Pancreas (tissue), 10 donors: ENCODE results near the gene SIT1. TPM values are rescaled to one million over a fixed set of nuclear protein-coding genes. Genes with fewer than 3 reads are reported as not detected.
A peak's percentile ranks its signal among the peaks of the same experiment; 100 is the strongest.

Source experiments
- ATAC-seq, 4 donors: fragments of 200-7000 bp; cut with Tn5 transposase; one replicate each; pipeline versions ENCODE4 v1.8.0 to v1.9.1; 2020; ENCODE audit warnings: mild to moderate bottlenecking in 4 of 4, moderate library complexity in 4 of 4
- DNase-seq, 6 donors: peaks; one replicate each; pipeline ENCODE4 v3.0.0-alpha.2; 2020
- FAIRE-seq: peaks from 2 replicates; lab custom pipeline; 2012; peaks lifted over from hg19 to GRCh38; lab: Jason Lieb, UNC
- H3K27ac ChIP-seq, 4 donors: fragments of 200-600 bp; sonication (generic); 1 replicate in 3 of 4; 2 replicates in 1 of 4; pipeline versions ENCODE4 v1.5.0 to v1.8.0; 2020
- H3K27me3 ChIP-seq, 4 donors: fragments of 200-600 bp; one replicate each; pipeline ENCODE4 v1.8.0; 2021
- H3K36me3 ChIP-seq, 3 donors: fragments of 200-600 bp; sonication (generic) in 1 of 3; one replicate each; pipeline versions ENCODE4 v1.5.0 to v1.8.0; 2020 to 2021
- H3K4me1 ChIP-seq, 3 donors: fragments of 200-600 bp; one replicate each; pipeline ENCODE4 v1.8.0; 2021
- H3K4me3 ChIP-seq, 4 donors: fragments of 200-600 bp; sonication (generic) in 2 of 4; one replicate each; pipeline versions ENCODE4 v1.5.0 to v1.8.0; 2020 to 2021
- H3K9me3 ChIP-seq, 4 donors: fragments of 200-600 bp; one replicate each; pipeline ENCODE4 v1.8.0; 2021
- CTCF ChIP-seq, 4 donors: fragments of 200-600 bp; sonication (generic) in 3 of 4; IDR thresholded peaks; one replicate each; pipeline versions ENCODE4 v1.5.0 to v1.8.0; 2021; ENCODE audit warnings: antibody characterized with exemption in 4 of 4
- WGBS, 2 donors: extraction: QIAGEN DNeasy Blood & Tissue Kit; methylation state at CpG; one replicate each; pipeline ENCODE4 v1.1.7; 2013; 5-methylcytosine and 5-hydroxymethylcytosine counted together
- intact Hi-C, 3 donors: fragments of 100-400 bp; cut with DNase I; formaldehyde crosslinking; loops; one replicate each; pipeline versions ENCODE4 v1.11.1 to v1.14.2; 2022
- polyA plus RNA-seq, 2 donors: library from polyadenylated mRNA; stranded (reverse); fragments of 200-250 nt; gene quantifications; one replicate each; pipeline ENCODE4 v1.2.3, GENCODE V29; 2013
- total RNA-seq, 6 donors: library from RNA; stranded (reverse); fragmentation: NEBNext Ultra II Directional in 4 of 6; extraction: Animal tissue kit (Norgen Biotek cat#: 25700) in 4 of 6; gene quantifications; one replicate each; pipeline versions ENCODE4 v1.2.1 to v1.2.4, GENCODE V29; 2021 to 2023
- donor health status: healthy with polysubstance abuse.
- donor health status: DM: no; HTN: no; CAD: no; lungs with moderate emphysema.
- donor health status: DM: no; HTN: no; CAD: no.
- donor health status: control.
- donor health status: control.
- donor health status: Bipolar disorder and iron deficiency.
- donor health status: DM: yes; HTN: yes; CAD: no.
- donor health status: DM: no; HTN: no; CAD: no.
- donor health status: DM: no; HTN: no; CAD: no.
- donor health status: DM: yes; HTN: yes; CAD: no.

SIT1 gene
- total and polyA plus RNA-seq, 8 donors = 0.25 to 0.59 (median 0.43) TPM; not detected in 2

GRCh38 chr9:35656831-35657545 is 6.3 kb upstream of the SIT1 start:
- Histone ChIP-seq H3K9me3 (no peaks in the 10 kb centered on the region), H3K27ac (peak overlapping the region; percentile 94 to 100 (median 100)), H3K36me3 (no peaks in the 10 kb centered on the region), H3K4me3 (peak overlapping the region in 2 of 4 donors; percentile 37 to 97), H3K4me1 (peaks cover 21 to 40% (median 29%) of the 10 kb centered on the region in 3 donors), H3K27me3 (no peaks in the 10 kb centered on the region)
- 23% methylated on average over 25 of the region's 25 CpGs for WGBS, 2 donors
- no peak for TF ChIP-seq CTCF (IDR thresholded peaks at IDR 0.05)
- intact Hi-C loops = no loop called here
- ATAC-seq = peak; percentile 2 to 25 (median 12)
- no peak for FAIRE-seq
- no peak for DNase-seq

- 83 to 85% methylated on average over 17 of the region's 17 CpGs for WGBS, 2 donors
- H3K4me3 ChIP-seq = no peak overlapping the region
- H3K36me3 ChIP-seq = no peaks in the 10 kb centered on the region
- ATAC-seq (no peak), DNase-seq (no peak), FAIRE-seq (no peak)
- intact Hi-C loops = no loop called here
- no peaks in the 10 kb centered on the region for H3K27me3 ChIP-seq
- H3K27ac ChIP-seq = no peak overlapping the region
- no peak for TF ChIP-seq CTCF (IDR thresholded peaks at IDR 0.05)
- peaks cover 20 to 41% (median 23%) of the 10 kb centered on the region in 3 donors for H3K4me1 ChIP-seq
- H3K9me3 ChIP-seq = no peaks in the 10 kb centered on the region
These were observed 5.6 kb upstream of the SIT1 start for GRCh38 chr9:35656348-35656747.

DNA sequence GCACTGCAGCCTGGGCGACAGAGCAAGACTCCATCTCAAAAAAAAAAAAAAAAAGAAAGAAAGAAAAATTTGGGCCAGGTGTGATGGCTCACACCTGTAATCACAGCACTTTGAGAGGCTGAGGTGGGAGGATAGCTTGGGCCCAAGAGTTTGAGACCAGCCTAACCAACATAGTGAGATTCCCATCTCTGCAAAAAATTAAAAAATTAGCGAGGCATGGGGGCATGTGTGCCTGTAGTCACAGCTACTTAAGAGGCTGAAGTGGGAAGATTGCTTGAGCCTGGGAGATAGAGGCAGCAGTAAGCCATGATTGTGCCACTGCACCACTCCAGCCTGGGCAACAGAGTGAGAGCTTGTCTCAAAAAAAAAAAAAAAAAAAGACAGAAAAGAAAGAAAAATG is 2.9 kb upstream of the SIT1 start:
- intact Hi-C loops = no loop called here
- no peak overlapping the region for H3K27ac ChIP-seq
- H3K9me3 ChIP-seq = no peaks in the 10 kb centered on the region
- no peaks in the 10 kb centered on the region for H3K27me3 ChIP-seq
- WGBS, 2 donors = 92 to 93% methylated on average over 2 of the region's 2 CpGs
- no peaks in the 10 kb centered on the region for H3K36me3 ChIP-seq
- FAIRE-seq (no peak), DNase-seq (no peak), ATAC-seq (no peak)
- no peak overlapping the region for H3K4me3 ChIP-seq
- TF ChIP-seq CTCF (IDR thresholded peaks at IDR 0.05) = no peak
- peaks cover 0 to 18% (median 5%) of the 10 kb centered on the region in 3 donors for H3K4me1 ChIP-seq

- DNase-seq = no peak
- intact Hi-C loops = no loop called here
These were observed 2.1 kb upstream of the SIT1 start for GRCh38 chr9:35652829-35653209.

More at GRCh38 chr9:35652829-35653209, 2.1 kb upstream of the SIT1 start:
- TF ChIP-seq CTCF (IDR thresholded peaks at IDR 0.05) = no peak
- FAIRE-seq (no peak), ATAC-seq (no peak)
- 89 to 98% methylated on average over 8 of the region's 8 CpGs for WGBS, 2 donors
- Histone ChIP-seq H3K27me3 (no peaks in the 10 kb centered on the region), H3K4me1 (peaks cover 0 to 18% (median 5%) of the 10 kb centered on the region in 3 donors), H3K9me3 (no peaks in the 10 kb centered on the region), H3K36me3 (no peaks in the 10 kb centered on the region), H3K4me3 (no peak overlapping the region), H3K27ac (peak overlapping the region in 1 of 4 donors; percentile 28)
